GM21529 (cell line): ENCODE data around the gene RNF44.

Source experiments
- ATAC-seq: cut with Tn5 transposase; IDR thresholded peaks from one replicate; pipeline ENCODE4 v1.9.1; 2021; ENCODE audit not compliant: unreplicated experiment

Gene RNF44

GRCh38 chr5:176535664-176536131 is 1.5 kb downstream of the RNF44 start:
- ATAC-seq = no peak

- no peak for ATAC-seq
Observed at GRCh38 chr5:176535101-176535663, 2.0 kb downstream of the RNF44 start.

- ATAC-seq = no peak
Observed at GRCh38 chr5:176534640-176535039, 2.6 kb downstream of the RNF44 start.

- ATAC-seq = no peak
Observed at GRCh38 chr5:176533894-176534611, 3.1 kb downstream of the RNF44 start.

- ATAC-seq = no peak
Observed at GRCh38 chr5:176533390-176533789, 3.8 kb downstream of the RNF44 start.

GRCh38 chr5:176532795-176533194 is 4.4 kb downstream of the RNF44 start:
- no peak for ATAC-seq

GRCh38 chr5:176531902-176532493 is 5.2 kb downstream of the RNF44 start:
- no peak for ATAC-seq

GRCh38 chr5:176530983-176531901 is 6.0 kb downstream of the RNF44 start:
- no peak for ATAC-seq

GRCh38 chr5:176530393-176530982 is 6.7 kb downstream of the RNF44 start:
- no peak for ATAC-seq

GRCh38 chr5:176529741-176530141 is 7.5 kb downstream of the RNF44 start:
- ATAC-seq = peak; percentile 29

- no peak for ATAC-seq
Observed at GRCh38 chr5:176529116-176529740, 8.0 kb downstream of the RNF44 start.

- no peak for ATAC-seq
Observed at GRCh38 chr5:176528761-176529115, 8.5 kb downstream of the RNF44 start.

GRCh38 chr5:176528301-176528700 is 8.9 kb downstream of the RNF44 start:
- ATAC-seq = no peak

- no peak for ATAC-seq
Observed at GRCh38 chr5:176527246-176528222, 9.7 kb downstream of the RNF44 start.

GRCh38 chr5:176526462-176526861 is 10.7 kb downstream of the RNF44 start:
- ATAC-seq = no peak

GRCh38 chr5:176525677-176526076 is 11.5 kb downstream of the RNF44 start:
- no peak for ATAC-seq

- no peak for ATAC-seq
Observed at GRCh38 chr5:176524987-176525386, 12.2 kb downstream of the RNF44 start.

GRCh38 chr5:176524138-176524537 is 13.1 kb downstream of the RNF44 start:
- ATAC-seq = no peak

GRCh38 chr5:176521699-176522263 is 15.4 kb downstream of the RNF44 start:
- ATAC-seq = no peak
